ENCODE data around the gene BBS2. TPM values are rescaled to one million over a fixed set of nuclear protein-coding genes. Genes with fewer than 3 reads are reported as not detected.
"Not testable (repeated sequence)": the region's sequence is repeated elsewhere in the genome, so short reads cannot be mapped to it uniquely, and the experiment has no call there.

The BBS2 gene
- total and polyA plus RNA-seq, 10 donors = 22.9 to 70.3 (median 50.4) TPM

DNA sequence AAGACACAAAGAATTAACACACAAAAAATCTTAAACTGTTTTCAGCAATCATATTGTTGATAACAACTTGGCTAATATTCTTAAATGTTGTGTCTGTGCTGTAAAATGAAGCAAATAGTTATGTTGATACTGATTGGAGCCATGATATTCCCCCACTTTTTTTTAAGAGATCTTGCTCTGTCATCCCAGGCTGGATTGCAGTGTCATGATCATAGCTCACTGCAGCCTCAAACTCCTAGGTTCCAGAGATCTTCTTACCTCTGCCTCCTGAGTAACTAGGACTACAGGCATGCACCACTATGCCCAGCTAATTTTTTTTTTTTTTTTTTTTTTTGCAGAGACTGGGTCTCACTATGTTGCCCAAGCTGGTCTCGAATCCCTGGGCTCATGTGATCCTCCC lies 26.0 kb downstream of the BBS2 start:
- Histone ChIP-seq H3K27me3 (replicated peaks in 1 of 7) (no peaks in the 10 kb centered on the region), H3K9me3 (no peaks in the 10 kb centered on the region), H3K27ac (no peak overlapping the region), H3K4me3 (no peak overlapping the region), H3K36me3 (peaks cover 0 to 82% (median 37%) of the 10 kb centered on the region in 6 donors), H3K4me1 (no peaks in the 10 kb centered on the region)
- 78 to 98% (median 95%) methylated on average over 1 of the region's 1 CpG for WGBS, 5 donors
- DNase-seq = no peak
- intact Hi-C loops (cut with DNase I; ENCODE audit: low total_unique reads) = no loop called here
- TF ChIP-seq POLR2A (IDR thresholded peaks at IDR 0.05) (no peak), CTCF (IDR thresholded peaks at IDR 0.05 in 8 of 11, conservative IDR thresholded peaks at IDR 0.05 in 3 of 11) (no peak), POLR2AphosphoS5 (IDR thresholded peaks at IDR 0.05) (no peak)

- no peak overlapping the region for H3K4me3 ChIP-seq
- H3K36me3 ChIP-seq = peaks cover 0 to 76% (median 30%) of the 10 kb centered on the region in 6 donors
- no peak for DNase-seq
- no peaks in the 10 kb centered on the region for H3K4me1 ChIP-seq
- WGBS, 5 donors = 92 to 98% (median 93%) methylated on average over 2 of the region's 2 CpGs
- H3K9me3 ChIP-seq = no peaks in the 10 kb centered on the region
- no peak for TF ChIP-seq CTCF (IDR thresholded peaks at IDR 0.05 in 8 of 11, conservative IDR thresholded peaks at IDR 0.05 in 3 of 11)
- no peak for TF ChIP-seq POLR2A (IDR thresholded peaks at IDR 0.05)
- H3K27me3 ChIP-seq (replicated peaks in 1 of 7) = no peaks in the 10 kb centered on the region
- intact Hi-C loops (cut with DNase I; ENCODE audit: low total_unique reads) = no loop called here
- H3K27ac ChIP-seq = no peak overlapping the region
These were observed 26.7 kb downstream of the BBS2 start for GRCh38 chr16:56493126-56493525.

DNA sequence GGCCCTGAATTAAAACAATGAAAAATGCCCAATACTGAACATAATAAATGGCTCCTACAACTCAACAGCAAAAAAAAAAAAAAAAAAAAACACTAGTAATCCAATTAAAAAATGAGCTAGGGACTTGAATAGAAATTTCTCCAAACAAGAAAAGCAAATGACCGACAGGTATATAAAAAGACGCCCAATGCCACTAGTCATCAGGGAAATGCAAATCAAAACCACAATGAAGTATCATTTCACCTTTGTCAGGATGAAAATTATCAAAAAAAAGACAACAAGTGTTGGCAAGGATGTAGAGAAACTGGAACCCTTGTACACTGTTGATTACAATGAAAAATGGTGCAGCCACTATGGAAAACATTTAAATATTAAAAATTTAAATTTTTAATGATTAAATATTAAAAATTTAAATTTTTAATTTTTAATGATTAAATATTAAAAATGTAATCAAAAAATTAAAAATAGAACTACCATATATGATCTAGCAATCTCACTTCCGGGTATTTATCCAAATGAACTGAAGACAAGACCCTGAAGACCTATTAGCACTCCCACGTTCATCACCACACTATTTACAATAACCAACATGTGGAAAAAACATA lies 28.1 kb downstream of the BBS2 start:
- 76 to 92% (median 87%) methylated on average over 4 of the region's 4 CpGs for WGBS, 5 donors
- no peak for TF ChIP-seq POLR2A (IDR thresholded peaks at IDR 0.05)
- no peak for TF ChIP-seq POLR2AphosphoS5 (IDR thresholded peaks at IDR 0.05)
- TF ChIP-seq CTCF (IDR thresholded peaks at IDR 0.05 in 8 of 11, conservative IDR thresholded peaks at IDR 0.05 in 3 of 11) = no peak
- intact Hi-C loops (cut with DNase I; ENCODE audit: low total_unique reads) = no loop called here

DNA sequence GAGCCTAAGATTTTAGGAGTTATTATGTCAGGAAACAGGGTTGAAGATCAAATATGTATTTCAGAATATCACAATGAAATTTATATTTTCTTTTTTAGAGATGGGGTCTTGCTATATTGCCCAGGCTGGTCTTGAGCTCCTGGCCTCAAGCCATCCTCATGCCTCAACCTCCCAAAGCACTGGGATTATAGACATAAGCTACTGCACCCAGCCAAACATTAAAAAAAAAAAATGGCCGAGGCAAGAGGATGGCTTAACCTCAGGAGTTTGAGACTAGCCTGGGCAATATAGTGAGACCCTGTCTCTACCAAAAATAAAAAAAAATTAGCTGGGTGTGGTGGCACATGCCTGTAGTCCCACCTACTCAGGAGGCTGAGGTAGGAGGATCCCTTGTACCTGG lies 31.0 kb downstream of the BBS2 start:
- H3K4me3 ChIP-seq; H3K27ac ChIP-seq; intact Hi-C loops (cut with DNase I; ENCODE audit: low total_unique reads); H3K9me3 ChIP-seq; H3K27me3 ChIP-seq (replicated peaks in 1 of 7); H3K4me1 ChIP-seq; DNase-seq: not testable (repeated sequence)
- H3K36me3 ChIP-seq = peaks cover 0 to 60% (median 17%) of the 10 kb centered on the region in 6 donors
- 95 to 100% (median 97%) methylated on average over 1 of the region's 1 CpG for WGBS, 5 donors

More for the DNA sequence above, 28.1 kb downstream of the BBS2 start:
- H3K4me1 ChIP-seq = no peaks in the 10 kb centered on the region
- DNase-seq = no peak
- H3K27ac ChIP-seq = no peak overlapping the region
- H3K27me3 ChIP-seq (replicated peaks in 1 of 7) = no peaks in the 10 kb centered on the region
- no peak overlapping the region for H3K4me3 ChIP-seq
- H3K36me3 ChIP-seq = peaks cover 0 to 62% (median 16%) of the 10 kb centered on the region in 6 donors
- H3K9me3 ChIP-seq = no peaks in the 10 kb centered on the region

DNA sequence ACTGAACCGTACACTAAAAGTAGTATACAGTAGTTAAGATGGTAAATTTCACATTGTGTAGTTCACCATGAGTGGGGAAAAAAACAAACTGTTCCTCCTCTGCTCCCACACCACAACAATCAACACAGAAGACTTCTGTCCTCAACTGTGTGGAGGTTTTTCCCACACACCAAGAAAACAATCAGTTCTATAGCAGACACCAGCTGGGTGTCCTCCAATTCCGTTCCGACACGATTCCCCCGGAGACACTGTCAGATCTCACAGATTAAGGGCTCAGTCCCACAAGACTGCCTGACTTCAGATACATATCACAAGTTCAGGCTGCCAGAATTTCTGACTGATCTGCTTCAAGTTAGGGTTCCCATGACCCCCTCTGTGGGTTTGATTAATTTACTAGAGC lies 31.8 kb downstream of the BBS2 start:
- no peak for DNase-seq
- Histone ChIP-seq H3K36me3 (peaks cover 0 to 67% (median 23%) of the 10 kb centered on the region in 6 donors), H3K27me3 (replicated peaks in 1 of 7) (no peaks in the 10 kb centered on the region), H3K4me1 (no peaks in the 10 kb centered on the region), H3K9me3 (no peaks in the 10 kb centered on the region), H3K4me3 (no peak overlapping the region), H3K27ac (no peak overlapping the region)
- TF ChIP-seq POLR2A (IDR thresholded peaks at IDR 0.05) = no peak
- TF ChIP-seq POLR2AphosphoS5 (IDR thresholded peaks at IDR 0.05) = no peak
- no peak for TF ChIP-seq CTCF (IDR thresholded peaks at IDR 0.05 in 8 of 11, conservative IDR thresholded peaks at IDR 0.05 in 3 of 11)
- WGBS, 5 donors = 86 to 96% (median 90%) methylated on average over 5 of the region's 5 CpGs
- intact Hi-C loops (cut with DNase I; ENCODE audit: low total_unique reads) = no loop called here
